ENCODE measurements around the gene ZNF407. TPM values are rescaled to one million over a fixed set of nuclear protein-coding genes. Genes with fewer than 3 reads are reported as not detected.

The ZNF407 gene
- total RNA-seq, 1 donor from 2014 or later, result 16.1 TPM

DNA sequence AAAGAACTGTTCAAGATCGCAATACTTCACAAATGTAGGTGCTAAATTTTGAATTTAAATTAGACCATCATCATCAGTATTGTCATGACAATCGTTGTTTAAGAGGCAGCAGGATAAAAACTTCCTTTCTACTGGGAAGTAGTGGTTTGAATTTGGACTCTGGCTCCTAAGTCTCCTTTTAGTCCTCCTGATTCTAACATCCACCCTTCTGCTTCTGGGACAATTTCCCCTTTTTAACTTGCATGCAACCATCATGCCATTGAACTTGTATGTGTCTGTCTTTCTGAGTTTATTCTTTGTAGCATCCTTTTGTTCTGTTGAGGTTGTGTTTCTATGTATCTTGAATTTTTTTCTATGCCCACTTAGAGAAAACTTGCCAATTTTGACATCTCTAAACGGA lies 361.5 kb downstream of the ZNF407 start:
- ATAC-seq (no peak), DNase-seq (no peak)
- Histone ChIP-seq H3K9me3 (no peaks in the 10 kb centered on the region), H3K27ac (no peak overlapping the region), H3K4me1 (peaks cover 7% of the 10 kb centered on the region), H3K27me3 (ENCODE audit: low read depth) (no peaks in the 10 kb centered on the region), H3K4me3 (no peak overlapping the region), H3K36me3 (no peaks in the 10 kb centered on the region)
- intact Hi-C loops (cut with DNase I), result no loop called here
- no peak for TF ChIP-seq CTCF (IDR thresholded peaks at IDR 0.05)

DNA sequence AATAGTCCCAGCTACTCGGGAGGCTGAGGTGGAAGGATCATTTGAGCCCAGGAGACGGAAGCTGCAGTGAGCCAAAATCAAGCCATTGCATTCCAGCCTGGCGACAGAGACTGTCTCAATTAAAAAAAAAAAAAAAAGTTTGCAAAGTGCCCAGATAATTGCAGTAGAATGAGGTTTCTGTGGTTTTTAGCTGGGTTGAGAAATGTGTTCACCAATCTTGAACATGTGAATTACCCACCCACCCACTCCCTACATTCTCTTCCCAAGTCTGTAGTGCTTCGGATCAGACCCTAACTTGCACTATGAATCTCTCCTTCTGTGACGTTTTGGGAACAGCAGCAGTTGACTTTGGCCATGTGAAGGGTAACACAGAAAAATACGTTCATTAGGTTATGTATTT lies 363.9 kb downstream of the ZNF407 start:
- H3K27me3 ChIP-seq (ENCODE audit: low read depth), result no peaks in the 10 kb centered on the region
- no peaks in the 10 kb centered on the region for H3K36me3 ChIP-seq
- H3K4me3 ChIP-seq, result no peak overlapping the region
- no peak for DNase-seq
- ATAC-seq, result no peak
- intact Hi-C loops (cut with DNase I), result no loop called here
- H3K27ac ChIP-seq, result no peak overlapping the region
- H3K9me3 ChIP-seq, result no peaks in the 10 kb centered on the region
- peaks cover 8% of the 10 kb centered on the region for H3K4me1 ChIP-seq
- no peak for TF ChIP-seq CTCF (IDR thresholded peaks at IDR 0.05)

- Histone ChIP-seq H3K9me3 (no peaks in the 10 kb centered on the region), H3K27me3 (ENCODE audit: low read depth) (no peaks in the 10 kb centered on the region), H3K4me1 (peaks cover 8% of the 10 kb centered on the region), H3K27ac (no peak overlapping the region), H3K36me3 (no peaks in the 10 kb centered on the region), H3K4me3 (no peak overlapping the region)
- ATAC-seq (peak; percentile 86 to 95), DNase-seq (peak; percentile 59)
- peak; percentile 45 for TF ChIP-seq CTCF (IDR thresholded peaks at IDR 0.05)
- intact Hi-C loops (cut with DNase I), result no loop called here
Observed at GRCh38 chr18:74963820-74964446, 366.3 kb downstream of the ZNF407 start.

DNA sequence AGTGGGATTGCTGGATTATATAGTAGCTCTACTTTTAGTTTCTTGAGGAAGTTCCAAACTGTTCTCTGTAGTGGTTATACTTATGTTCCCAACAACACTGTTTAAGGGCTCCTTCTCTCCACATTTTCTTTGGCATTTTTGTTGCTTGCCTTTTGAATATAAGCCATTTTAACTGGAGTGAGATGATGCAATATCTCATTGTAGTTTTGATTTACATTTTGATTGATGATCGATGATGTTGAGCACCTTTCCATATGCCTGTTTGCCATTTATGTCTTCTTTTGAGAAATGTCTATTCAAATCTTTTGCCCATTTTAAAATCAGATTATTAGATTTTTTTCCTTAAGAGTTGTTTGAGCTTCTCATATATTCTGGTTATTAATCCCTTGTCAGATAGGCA lies 368.0 kb downstream of the ZNF407 start:
- no peaks in the 10 kb centered on the region for H3K27me3 ChIP-seq (ENCODE audit: low read depth)
- no peaks in the 10 kb centered on the region for H3K36me3 ChIP-seq
- no peak for DNase-seq
- no peak for ATAC-seq
- no peaks in the 10 kb centered on the region for H3K9me3 ChIP-seq
- no peak overlapping the region for H3K27ac ChIP-seq
- no peak overlapping the region for H3K4me3 ChIP-seq
- no peak for TF ChIP-seq CTCF (IDR thresholded peaks at IDR 0.05)
- H3K4me1 ChIP-seq, result peaks cover 8% of the 10 kb centered on the region
- intact Hi-C loops (cut with DNase I), result no loop called here

DNA sequence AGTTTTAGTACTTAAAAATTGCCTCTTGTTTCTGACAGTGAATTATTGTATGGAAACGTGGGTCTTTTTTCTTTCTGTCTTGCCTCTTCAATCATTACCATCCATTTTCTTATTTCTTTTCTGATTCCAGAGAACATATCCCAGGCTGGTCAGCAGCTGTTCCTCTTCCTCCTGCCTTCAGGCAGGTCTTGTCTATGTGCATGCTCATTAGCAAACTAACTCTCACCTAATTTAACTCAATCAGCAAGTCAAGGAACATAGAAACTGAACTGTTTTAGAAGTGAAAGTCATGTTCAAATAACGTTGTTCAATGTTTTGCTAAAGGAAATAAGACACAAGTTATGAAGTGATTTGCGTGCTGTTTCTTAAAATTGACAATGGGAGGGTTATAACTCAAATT lies 369.8 kb downstream of the ZNF407 start:
- no peak for ATAC-seq
- no peaks in the 10 kb centered on the region for H3K9me3 ChIP-seq
- H3K27me3 ChIP-seq (ENCODE audit: low read depth), result no peaks in the 10 kb centered on the region
- TF ChIP-seq CTCF (IDR thresholded peaks at IDR 0.05), result no peak
- H3K4me1 ChIP-seq, result peaks cover 8% of the 10 kb centered on the region
- intact Hi-C loops (cut with DNase I), result no loop called here
- no peaks in the 10 kb centered on the region for H3K36me3 ChIP-seq
- H3K27ac ChIP-seq, result no peak overlapping the region
- H3K4me3 ChIP-seq, result no peak overlapping the region
- DNase-seq, result no peak
